ENCODE measurements around the gene SEC61A2.

Gene SEC61A2

GRCh38 chr10:12195603-12196506, 66.4 kb downstream of the SEC61A2 start, which contains the start of the genes CDC123 and NUDT5:
CDC123 (plus strand) TSS chr10:12196188; CDS start chr10:12196246, 58 bp downstream.
NUDT5 (minus strand) TSS chr10:12195891; CDS start chr10:12186291, 9,600 bp downstream.
- DNase-seq: peak; percentile 55 to 99 (median 87)

GRCh38 chr10:12196531-12197211, 67.2 kb downstream of the SEC61A2 start:
- DNase-seq: no peak

- no peak for DNase-seq
Observed at GRCh38 chr10:12198156-12198555, 68.7 kb downstream of the SEC61A2 start.

GRCh38 chr10:12200850-12201249, 71.4 kb downstream of the SEC61A2 start:
- DNase-seq: no peak

- no peak for DNase-seq
Observed at GRCh38 chr10:12201543-12201942, 72.1 kb downstream of the SEC61A2 start.

GRCh38 chr10:12202226-12202625, 72.7 kb downstream of the SEC61A2 start:
- DNase-seq: no peak

GRCh38 chr10:12205082-12205481, 75.6 kb downstream of the SEC61A2 start:
- no peak for DNase-seq

- no peak for DNase-seq
Observed at GRCh38 chr10:12207114-12207513, 77.6 kb downstream of the SEC61A2 start.

- no peak for DNase-seq
Observed at GRCh38 chr10:12208460-12208859, 79.0 kb downstream of the SEC61A2 start.

GRCh38 chr10:12212454-12212853, 83.0 kb downstream of the SEC61A2 start:
- no peak for DNase-seq

- no peak for DNase-seq
Observed at GRCh38 chr10:12213621-12214020, 84.1 kb downstream of the SEC61A2 start.

- no peak for DNase-seq
Observed at GRCh38 chr10:12214093-12214492, 84.6 kb downstream of the SEC61A2 start.

- peak in 1 of 56 donors; percentile 12 for DNase-seq
Observed at GRCh38 chr10:12214763-12215218, 85.3 kb downstream of the SEC61A2 start.

Data from amygdala (tissue), 56 donors.